H9 (cell line): ENCODE results near the gene GABRD. TPM values are rescaled to one million over a fixed set of nuclear protein-coding genes. Genes with fewer than 3 reads are reported as not detected.

ENCODE experiments used
- DNase-seq: peaks from one replicate; pipeline ENCODE4 v3.0.0-alpha.2; 2017
- H2AFZ ChIP-seq: one replicate; pipeline ENCODE4 v1.6.1; 2013; ENCODE audit warnings: mild to moderate bottlenecking, low read length, control low read depth, moderate library complexity
- H2AK5ac ChIP-seq: 2 replicates; pipeline ENCODE4 v1.6.1; 2013; ENCODE audit warnings: low read length, control low read depth, mixed read lengths; ENCODE audit not compliant: insufficient read length
- H2BK120ac ChIP-seq: one replicate; pipeline ENCODE4 v1.6.1; 2013; ENCODE audit warnings: low read depth, mild to moderate bottlenecking, low read length, control low read depth, inconsistent platforms; ENCODE audit not compliant: poor library complexity, severe bottlenecking
- H2BK12ac ChIP-seq: 2 replicates; pipeline ENCODE4 v1.6.1; 2013; ENCODE audit warnings: low read length, control low read depth, mixed read lengths, low read depth; ENCODE audit not compliant: insufficient read length
- H2BK15ac ChIP-seq: 2 replicates; pipeline ENCODE4 v1.6.1; 2013; ENCODE audit warnings: low read depth, low read length, control low read depth
- H2BK20ac ChIP-seq: one replicate; pipeline ENCODE4 v1.6.1; 2013; ENCODE audit warnings: low read depth, mild to moderate bottlenecking, low read length, control low read depth, inconsistent platforms; ENCODE audit not compliant: poor library complexity, severe bottlenecking
- H2BK5ac ChIP-seq: 2 replicates; pipeline ENCODE4 v1.6.1; 2013; ENCODE audit warnings: low read length, control low read depth, mixed read lengths; ENCODE audit not compliant: insufficient read length
- H3K14ac ChIP-seq: 2 replicates; pipeline ENCODE4 v1.6.1; 2013; ENCODE audit warnings: low read length, control low read depth; ENCODE audit not compliant: insufficient read depth
- H3K18ac ChIP-seq: 2 replicates; pipeline ENCODE4 v1.6.1; 2013; ENCODE audit warnings: low read depth, mild to moderate bottlenecking, mixed read lengths, low read length, control low read depth; ENCODE audit not compliant: insufficient read length
- H3K23ac ChIP-seq: 2 replicates; pipeline ENCODE4 v1.6.1; 2013; ENCODE audit warnings: low read length, control low read depth, mixed read lengths, low read depth; ENCODE audit not compliant: insufficient read length
- H3K23me2 ChIP-seq: 2 replicates; pipeline ENCODE4 v1.6.1; 2013; ENCODE audit warnings: low read depth, mild to moderate bottlenecking, mixed read lengths, low read length, control low read depth; ENCODE audit not compliant: insufficient read length, poor library complexity, severe bottlenecking
- H3K27ac ChIP-seq: 2 replicates; pipeline ENCODE4 v1.5.1; 2013; ENCODE audit warnings: low read length, control low read depth, mixed read lengths, low read depth; ENCODE audit not compliant: insufficient read length
- H3K27me3 ChIP-seq: 2 replicates; pipeline ENCODE4 v1.6.1; 2013; ENCODE audit warnings: low read length, control low read depth, inconsistent platforms; ENCODE audit not compliant: insufficient read depth
- H3K4ac ChIP-seq: 2 replicates; pipeline ENCODE4 v1.6.1; 2013; ENCODE audit warnings: low read depth, mild to moderate bottlenecking, control low read depth, inconsistent platforms, low read length, moderate library complexity
- H3K4me1 ChIP-seq: 2 replicates; pipeline ENCODE4 v1.6.1; 2013; ENCODE audit warnings: low read length, control low read depth, inconsistent platforms; ENCODE audit not compliant: insufficient read depth
- H3K4me2 ChIP-seq: 2 replicates; pipeline ENCODE4 v1.6.1; 2013; ENCODE audit warnings: low read length, control low read depth, mixed read lengths; ENCODE audit not compliant: insufficient read length, insufficient read depth
- H3K56ac ChIP-seq: 2 replicates; pipeline ENCODE4 v1.6.1; 2013; ENCODE audit warnings: low read depth, mild to moderate bottlenecking, mixed read lengths, low read length, control low read depth; ENCODE audit not compliant: insufficient read length
- H3K79me1 ChIP-seq: 2 replicates; pipeline ENCODE4 v1.6.1; 2013; ENCODE audit warnings: low read depth, mild to moderate bottlenecking, moderate library complexity, low read length, control low read depth, inconsistent platforms; ENCODE audit not compliant: insufficient read depth, poor library complexity, severe bottlenecking
- H3K79me2 ChIP-seq: 2 replicates; pipeline ENCODE4 v1.6.1; 2013; ENCODE audit warnings: low read length, control low read depth, inconsistent platforms; ENCODE audit not compliant: insufficient read depth
- H3K9ac ChIP-seq: 2 replicates; pipeline ENCODE4 v1.6.1; 2013; ENCODE audit warnings: low read length, control low read depth, mixed read lengths; ENCODE audit not compliant: insufficient read length; ENCODE audit errors: extremely low read depth
- H3K9me3 ChIP-seq: one replicate; pipeline ENCODE4 v1.6.1; 2013; ENCODE audit warnings: low read depth, low read length, inconsistent platforms; ENCODE audit not compliant: control insufficient read depth
- H3T11ph ChIP-seq: one replicate; pipeline ENCODE4 v1.6.1; 2013; ENCODE audit warnings: mild to moderate bottlenecking, low read length, control low read depth, inconsistent platforms
- H4K20me1 ChIP-seq: one replicate; pipeline ENCODE4 v1.6.1; 2013; ENCODE audit not compliant: control insufficient read depth, insufficient read length, insufficient read depth
- H4K5ac ChIP-seq: 2 replicates; pipeline ENCODE4 v1.6.1; 2013; ENCODE audit warnings: low read depth, mild to moderate bottlenecking, mixed read lengths, low read length, control low read depth; ENCODE audit not compliant: insufficient read length
- H4K8ac ChIP-seq: replicated peaks from 2 replicates; pipeline ENCODE4 v1.6.1; 2013; ENCODE audit warnings: low read length, control low read depth, mixed read lengths, low read depth; ENCODE audit not compliant: insufficient read length
- H4K91ac ChIP-seq: 2 replicates; pipeline ENCODE4 v1.6.1; 2013; ENCODE audit warnings: low read depth, mild to moderate bottlenecking, moderate library complexity, mixed read lengths, low read length, control low read depth; ENCODE audit not compliant: insufficient read length
- H3K27ac Mint-ChIP-seq, 3 experiments: 2 replicates in 2 of 3; 3 replicates in 1 of 3; pipeline ENCODE4 v1.8.0; 2020 to 2021; ENCODE audit warnings: mixed read lengths in 3 of 3, mild to moderate bottlenecking in 1 of 3, moderate library complexity in 1 of 3
- H3K27me3 Mint-ChIP-seq: 2 replicates; pipeline ENCODE4 v1.8.0; 2021; ENCODE audit warnings: low read depth, mild to moderate bottlenecking, moderate library complexity, mixed read lengths
- H3K36me3 Mint-ChIP-seq, 3 experiments: 2 replicates in 2 of 3; 3 replicates in 1 of 3; pipeline ENCODE4 v1.8.0; 2020 to 2021; ENCODE audit warnings: low read depth in 3 of 3, mixed read lengths in 3 of 3; ENCODE audit not compliant: insufficient read depth in 1 of 3
- H3K4me1 Mint-ChIP-seq, 2 experiments: 2 replicates each; pipeline ENCODE4 v1.8.0; 2020; ENCODE audit warnings: mixed read lengths in 2 of 2
- H3K4me3 Mint-ChIP-seq, 2 experiments: 2 replicates in 1 of 2; 3 replicates in 1 of 2; pipeline ENCODE4 v1.8.0; 2020 to 2021; ENCODE audit warnings: mild to moderate bottlenecking in 2 of 2, mixed read lengths in 2 of 2, moderate library complexity in 1 of 2
- H3K9me3 Mint-ChIP-seq, 2 experiments: 2 replicates in 1 of 2; 3 replicates in 1 of 2; pipeline ENCODE4 v1.8.0; 2020; ENCODE audit warnings: mild to moderate bottlenecking in 2 of 2, mixed read lengths in 2 of 2, moderate library complexity in 1 of 2
- CTCF ChIP-seq: fragments of 200-600 bp; sonication (generic); conservative IDR thresholded peaks from 3 replicates; pipeline ENCODE4 v1.8.0; 2021; ENCODE audit warnings: antibody characterized with exemption, mild to moderate bottlenecking
- WGBS: extraction: QIAGEN DNeasy Blood & Tissue Kit; methylation state at CpG from one replicate; pipeline ENCODE4 v1.1.7; 2013; ENCODE audit warnings: missing lambda C conversion rate, low lambda C conversion rate, mixed read lengths; ENCODE audit not compliant: insufficient read length; ENCODE audit errors: extremely low coverage; 5-methylcytosine and 5-hydroxymethylcytosine counted together
- total RNA-seq: library from RNA; stranded (reverse); gene quantifications from 2 replicates; pipeline ENCODE4 v1.2.1, GENCODE V29; 2021

GABRD gene
- total RNA-seq, 1 experiment from 2014 or later, result 0.59 TPM

- Histone ChIP-seq H4K8ac (no peak overlapping the region), H2BK5ac (no peak overlapping the region), H4K5ac (no peak overlapping the region), H3K27me3 (no peaks in the 10 kb centered on the region), H4K20me1 (no peaks in the 10 kb centered on the region), H3K56ac (no peak overlapping the region), H2BK120ac (no peak overlapping the region), H2BK12ac (no peak overlapping the region), H3K14ac (no peak overlapping the region), H4K91ac (no peak overlapping the region), H3K23me2 (no peaks in the 10 kb centered on the region), H3T11ph (no peak overlapping the region), H3K4me2 (no peak overlapping the region), H3K18ac (no peak overlapping the region), H3K9me3 (no peaks in the 10 kb centered on the region), H3K79me1 (no peaks in the 10 kb centered on the region), H2BK15ac (no peak overlapping the region), H3K4ac (no peak overlapping the region), H3K79me2 (no peaks in the 10 kb centered on the region), H3K4me1 (no peaks in the 10 kb centered on the region), H3K9ac (no peak overlapping the region), H3K23ac (no peak overlapping the region), H3K27ac (no peak overlapping the region), H2BK20ac (no peak overlapping the region), H2AFZ (no peak overlapping the region), H2AK5ac (no peak overlapping the region)
- H3K9me3 Mint-ChIP-seq, result 0 out of 5 replicates have a peak, but pooled peaks cover 0 to 3% of the 10 kb centered on the region in 2 experiments
- no peak for TF ChIP-seq CTCF
- H3K36me3 Mint-ChIP-seq, result no peaks in the 10 kb centered on the region
- H3K27me3 Mint-ChIP-seq, result peaks cover 1% of the 10 kb centered on the region; the same call in 1 of the 2 replicates
- DNase-seq, result no peak
- H3K4me1 Mint-ChIP-seq, result peaks cover 21 to 24% of the 10 kb centered on the region in 2 experiments; a peak in 3 of 4 replicates
- H3K4me3 Mint-ChIP-seq, result no peak overlapping the region
- peak overlapping the region in 1 of 3 experiments; percentile 45; a peak in 1 of 7 replicates for H3K27ac Mint-ChIP-seq
- WGBS, result no CpG with 5 or more reads among the region's 8 CpGs
These were observed 24.6 kb upstream of the GABRD start for GRCh38 chr1:1994536-1994935.
